HG03439 (cell line): ENCODE measurements around the gene ATP5MG.

Experiments
- ATAC-seq: cut with Tn5 transposase; IDR thresholded peaks from one replicate; pipeline ENCODE4 v1.9.1; 2021; ENCODE audit warnings: mild to moderate bottlenecking, moderate library complexity; ENCODE audit not compliant: unreplicated experiment

The ATP5MG gene

GRCh38 chr11:118441770-118442275 is 40.4 kb downstream of the ATP5MG start:
- ATAC-seq: no peak

DNA sequence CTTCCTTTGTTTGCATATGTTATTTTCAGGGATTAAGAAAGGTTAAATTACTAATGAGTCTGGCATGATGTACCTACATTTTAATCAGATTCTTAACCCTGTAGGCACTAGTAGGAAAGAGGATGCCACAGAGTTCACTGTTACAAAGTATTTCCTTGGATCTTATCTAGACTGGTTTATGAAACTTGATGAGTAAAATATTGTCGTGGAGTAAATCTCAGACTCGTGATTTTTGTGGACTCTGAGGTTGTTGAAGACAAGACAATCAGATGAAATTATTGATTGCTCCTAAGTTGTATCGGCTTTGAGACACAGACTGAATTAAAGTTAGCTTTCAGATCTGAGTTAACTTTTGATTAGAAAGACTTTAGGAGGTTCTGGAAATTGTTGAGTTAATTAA is 40.9 kb downstream of the ATP5MG start:
- ATAC-seq: no peak

DNA sequence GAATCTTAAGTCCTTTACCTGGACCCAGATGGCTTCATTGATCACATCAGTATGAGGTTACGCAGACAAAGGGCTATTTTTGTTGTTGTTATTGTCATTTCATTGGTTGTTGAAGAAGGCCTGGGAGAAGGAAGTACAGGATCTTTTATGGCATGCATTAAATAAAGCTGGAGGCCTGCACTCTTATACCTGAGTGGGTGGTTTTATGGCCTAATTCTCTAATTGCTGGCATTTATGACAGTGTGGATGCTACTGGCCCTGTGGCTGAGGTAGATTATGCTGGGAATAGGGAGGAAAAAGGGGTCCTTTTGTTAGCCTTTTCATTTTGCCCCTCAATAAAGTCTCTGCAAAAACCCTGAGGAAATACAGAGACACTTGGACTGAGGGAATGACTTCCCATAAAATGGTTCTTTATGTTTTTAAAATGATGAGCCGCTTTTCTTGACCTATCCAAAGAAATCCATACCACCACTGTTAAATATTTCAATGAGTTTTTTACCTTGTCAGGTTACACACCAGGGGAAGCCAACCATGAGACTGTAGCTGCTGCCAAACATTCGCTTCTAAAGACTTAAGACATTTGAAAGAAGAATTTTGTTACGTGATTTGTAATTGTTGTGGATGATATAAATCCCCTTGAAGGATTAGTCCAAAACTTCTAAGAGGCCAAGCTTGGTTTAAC is 41.6 kb downstream of the ATP5MG start:
- ATAC-seq: peak; percentile 9

GRCh38 chr11:118443590-118444218 is 42.3 kb downstream of the ATP5MG start:
- peak; percentile 43 for ATAC-seq

- no peak for ATAC-seq
Measured at GRCh38 chr11:118447423-118447822, 46.0 kb downstream of the ATP5MG start.

- ATAC-seq: peak; percentile 73
Measured at GRCh38 chr11:118448294-118448693, 46.9 kb downstream of the ATP5MG start.

DNA sequence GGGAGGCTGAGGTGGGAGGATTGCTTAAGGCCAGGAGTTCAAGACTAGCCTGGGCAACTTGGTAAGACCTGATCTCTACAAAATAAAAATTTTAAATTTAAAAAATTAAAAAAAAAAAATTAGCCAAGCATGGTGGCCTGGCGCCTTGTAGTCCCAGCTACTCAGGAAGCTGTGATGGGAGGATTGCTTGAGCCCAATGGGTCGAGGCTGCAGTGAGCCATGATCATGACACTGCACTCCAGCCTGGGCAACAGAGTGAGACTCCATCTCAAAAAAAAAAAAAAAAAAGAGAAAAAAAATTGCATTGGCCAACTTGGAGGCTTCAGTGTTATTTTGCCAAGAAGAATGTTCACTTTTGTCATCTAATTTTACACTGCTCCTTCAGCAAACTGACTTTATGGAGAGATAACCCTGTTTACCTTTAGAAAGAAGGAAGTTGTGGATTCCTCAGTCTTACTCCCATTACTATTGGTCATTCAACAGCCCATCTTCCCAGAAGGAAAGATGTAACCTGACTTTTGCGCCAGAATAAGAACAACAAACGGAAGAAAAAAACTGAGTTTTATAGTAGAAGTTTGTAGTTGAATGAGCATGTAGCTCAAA is 48.0 kb downstream of the ATP5MG start:
- ATAC-seq: no peak

DNA sequence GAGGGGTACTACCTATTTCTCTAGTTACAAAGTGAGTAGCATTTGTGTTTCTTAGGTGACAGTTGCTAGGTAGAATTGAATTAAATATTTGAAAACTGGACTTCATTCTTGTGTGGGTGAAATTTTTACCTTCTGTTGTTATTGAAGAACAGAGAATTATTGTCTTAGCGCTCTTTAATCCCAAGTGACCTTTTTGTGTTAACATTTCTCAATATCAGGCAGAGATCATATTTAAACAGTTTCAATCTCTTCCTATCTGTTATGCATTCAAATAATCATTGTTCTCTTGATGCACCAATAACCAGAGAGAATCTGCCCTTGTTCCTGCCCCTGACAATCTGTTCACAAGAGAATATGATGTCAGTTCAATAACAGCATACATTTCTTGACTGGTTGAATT is 49.0 kb downstream of the ATP5MG start:
- ATAC-seq: no peak
